Adrenal gland (tissue), 12 donors: ENCODE measurements around the gene NCAPG2. TPM values are rescaled to one million over a fixed set of nuclear protein-coding genes. Genes with fewer than 3 reads are reported as not detected.
"Not testable (repeated sequence)": the region's sequence is repeated elsewhere in the genome, so short reads cannot be mapped to it uniquely, and the experiment has no call there.

Source experiments
- DNase-seq, 7 donors: peaks; one replicate each; pipeline ENCODE4 v3.0.0-alpha.2; 2019 to 2020
- H3K27ac ChIP-seq, 5 donors: fragments of 200-600 bp; sonication (generic) in 4 of 5; 1 replicate in 3 of 5; 2 replicates in 2 of 5; pipeline versions ENCODE4 v1.5.1 to v1.8.0; 2016 to 2020; ENCODE audit warnings: mild to moderate bottlenecking in 1 of 5
- H3K27me3 ChIP-seq: fragments of 200-600 bp; 2 replicates; pipeline ENCODE4 v1.8.0; 2021
- H3K36me3 ChIP-seq, 2 donors: fragments of 200-600 bp; replicated peaks in 1 of 2; 1 replicate in 1 of 2; 2 replicates in 1 of 2; pipeline versions ENCODE4 v1.5.1 to v1.8.0; 2018 to 2022
- H3K4me1 ChIP-seq, 2 donors: fragments of 200-600 bp; replicated peaks in 1 of 2; 1 replicate in 1 of 2; 2 replicates in 1 of 2; pipeline versions ENCODE4 v1.5.1 to v1.8.0; 2018 to 2021
- H3K4me3 ChIP-seq, 4 donors: fragments of 200-600 bp; sonication (generic) in 3 of 4; one replicate each; pipeline ENCODE4 v1.5.1; 2016 to 2018
- H3K9me3 ChIP-seq, 3 donors: fragments of 200-600 bp; sonication (generic) in 1 of 3; replicated peaks in 1 of 3; 1 replicate in 2 of 3; 2 replicates in 1 of 3; pipeline versions ENCODE4 v1.5.1 to v1.8.0; 2016 to 2021
- CTCF ChIP-seq, 6 experiments: fragments of 450-650 bp in 4 of 6; fragments of 200-600 bp in 2 of 6; sonication (generic) in 1 of 6; IDR thresholded peaks; 1 replicate in 5 of 6; 2 replicates in 1 of 6; pipeline versions ENCODE4 v1.5.1 to v1.8.0; 2016 to 2021; ENCODE audit warnings: antibody characterized with exemption in 6 of 6, mild to moderate bottlenecking in 2 of 6, moderate library complexity in 1 of 6
- POLR2A ChIP-seq, 2 donors: fragments of 450-650 bp; IDR thresholded peaks; one replicate each; pipeline ENCODE4 v1.6.1; 2017; ENCODE audit warnings: antibody characterized with exemption in 2 of 2, mild to moderate bottlenecking in 2 of 2, moderate library complexity in 1 of 2
- WGBS, 4 donors: extraction: QIAGEN DNeasy Blood & Tissue Kit in 2 of 4; methylation state at CpG; one replicate each; pipeline versions ENCODE4 v1.1.5 to v1.1.7; 2013 to 2017; 5-methylcytosine and 5-hydroxymethylcytosine counted together
- intact Hi-C, 2 donors: fragments of 100-400 bp; cut with DNase I; formaldehyde crosslinking; loops; one replicate each; pipeline versions ENCODE4 v1.14.1 to v1.15.0; 2022 to 2023
- polyA plus RNA-seq, 3 donors: library from polyadenylated mRNA; stranded (reverse); fragments of 200-250 nt in 2 of 3; fragments of 350-450 nt in 1 of 3; fragmentation: Illumina TruSeq in 1 of 3; extraction: RNeasy Lipid Tissue Mini Kit (QIAGEN cat#74804) in 1 of 3; gene quantifications; one replicate each; pipeline ENCODE4 v1.2.3, GENCODE V29; 2013 to 2014
- total RNA-seq, 9 donors: library from RNA; depleted of rRNA in 4 of 9; stranded (reverse); fragments of >200 nt in 4 of 9; fragments of 120-200 nt in 1 of 9; fragmentation: NEBNext Ultra II Directional in 1 of 9; extraction: Animal tissue kit (Norgen Biotek cat#: 25700) in 1 of 9; gene quantifications; one replicate each; pipeline versions ENCODE4 v1.1.0 to v1.2.4, GENCODE V29; 2013 to 2023
- donor health status: healthy with polysubstance abuse.
- donor health status: Bipolar disorder and iron deficiency.
- donor health status: DM: yes; HTN: yes; CAD: no.
- donor health status: DM: no; HTN: no; CAD: no.
- donor health status: DM: no; HTN: no; CAD: no.
- donor health status: DM: yes; HTN: yes; CAD: no.

Gene NCAPG2
- total and polyA plus RNA-seq, 12 donors = 1.6 to 11.6 (median 5.9) TPM

- WGBS, 4 donors = 94 to 98% (median 96%) methylated on average over 9 to 29 of the region's 29 CpGs
- TF ChIP-seq CTCF (IDR thresholded peaks at IDR 0.05) = no peak
- TF ChIP-seq POLR2A (IDR thresholded peaks at IDR 0.05) = no peak
- no peak overlapping the region for H3K4me3 ChIP-seq
- H3K4me1 ChIP-seq = peaks cover 7% of the 10 kb centered on the region in 2 donors
- no peaks in the 10 kb centered on the region for H3K27me3 ChIP-seq
- no peak overlapping the region for H3K27ac ChIP-seq
- H3K36me3 ChIP-seq = no peaks in the 10 kb centered on the region
- DNase-seq = peak in 1 of 7 donors; percentile 46
- intact Hi-C loops = loop anchor here in 1 of 2 donors (10.0 kb wide), 1 partner anchor 148 kb away; the partner anchor contains the start of gene DYNC2I1
- peaks cover 0 to 5% (median 0%) of the 10 kb centered on the region in 3 donors for H3K9me3 ChIP-seq
These were observed 2.3 kb upstream of the NCAPG2 start for GRCh38 chr7:158706710-158707590.

GRCh38 chr7:158706273-158706704, 1.7 kb upstream of the NCAPG2 start:
- intact Hi-C loops = loop anchor here in 1 of 2 donors (10.0 kb wide), 1 partner anchor 149 kb away; the partner anchor contains the start of gene DYNC2I1
- 79 to 90% (median 81%) methylated on average over 5 of the region's 5 CpGs for WGBS, 4 donors

GRCh38 chr7:158705234-158705850, 738 bp upstream of the NCAPG2 start:
- Histone ChIP-seq H3K4me3 (peak overlapping the region in 3 of 4 donors; percentile 59 to 67 (median 65)), H3K27ac (peak overlapping the region in 4 of 5 donors; percentile 31 to 89 (median 80)), H3K36me3 (no peaks in the 10 kb centered on the region), H3K27me3 (no peaks in the 10 kb centered on the region), H3K4me1 (peaks cover 7% of the 10 kb centered on the region in 2 donors), H3K9me3 (peaks cover 0 to 5% (median 0%) of the 10 kb centered on the region in 3 donors)
- peak in 1 of 7 donors; percentile 47 for DNase-seq
- intact Hi-C loops = loop anchor here in 1 of 2 donors (10.0 kb wide), 1 partner anchor 149 kb away; the partner anchor contains the start of gene DYNC2I1
- 8 to 13% (median 9%) methylated on average over 10 to 22 of the region's 22 CpGs for WGBS, 4 donors
- TF ChIP-seq POLR2A (IDR thresholded peaks at IDR 0.05) (no peak), CTCF (IDR thresholded peaks at IDR 0.05) (no peak)

More at GRCh38 chr7:158706273-158706704, 1.7 kb upstream of the NCAPG2 start:
- peak in 1 of 7 donors; percentile 48 for DNase-seq
- H3K4me1 ChIP-seq = peaks cover 7% of the 10 kb centered on the region in 2 donors
- TF ChIP-seq CTCF (IDR thresholded peaks at IDR 0.05) = no peak
- no peaks in the 10 kb centered on the region for H3K36me3 ChIP-seq
- no peaks in the 10 kb centered on the region for H3K27me3 ChIP-seq
- H3K9me3 ChIP-seq = peaks cover 0 to 5% (median 0%) of the 10 kb centered on the region in 3 donors
- no peak overlapping the region for H3K27ac ChIP-seq
- no peak overlapping the region for H3K4me3 ChIP-seq

- Histone ChIP-seq H3K4me3 (peak overlapping the region in 2 of 4 donors; percentile 59 to 67), H3K27ac (peak overlapping the region in 2 of 5 donors; percentile 39 to 89)
- H3K9me3 ChIP-seq, H3K27me3 ChIP-seq, H3K4me1 ChIP-seq, H3K36me3 ChIP-seq: not testable (repeated sequence)
- 15 to 54% (median 25%) methylated on average over 5 to 23 of the region's 23 CpGs for WGBS, 4 donors
- intact Hi-C loops = loop anchor here in 1 of 2 donors (10.0 kb wide), 1 partner anchor 151 kb away; the partner anchor contains the start of gene DYNC2I1
- DNase-seq = peak in 1 of 7 donors; percentile 61
These were observed 703 bp downstream of the NCAPG2 start for GRCh38 chr7:158703679-158704523.
